ENCODE data around the gene NUP210. TPM values are rescaled to one million over a fixed set of nuclear protein-coding genes. Genes with fewer than 3 reads are reported as not detected.

Gene NUP210
- total RNA-seq, 2 experiments from 2014 or later, result 159 to 164 TPM

- CTCF ChIA-PET, result no interaction called here
- POLR2A ChIA-PET, result interaction anchor here (0.6 kb wide), 1 partner anchor 56 kb away, joined by 7 read pairs; no protein-coding TSS in a partner anchor
Measured at GRCh38 chr3:13276438-13277195, 143.5 kb downstream of the NUP210 start.

- CTCF ChIA-PET, result no interaction called here
- POLR2A ChIA-PET, result no interaction called here
Measured at GRCh38 chr3:13275376-13276005, 144.6 kb downstream of the NUP210 start.

- POLR2A ChIA-PET, result no interaction called here
- CTCF ChIA-PET, result no interaction called here
Measured at GRCh38 chr3:13274551-13275332, 145.4 kb downstream of the NUP210 start.

- ChIA-PET POLR2A (no interaction called here), CTCF (no interaction called here)
Measured at GRCh38 chr3:13274125-13274524, 146.0 kb downstream of the NUP210 start.

GRCh38 chr3:13273604-13274105 lies 146.5 kb downstream of the NUP210 start:
- POLR2A ChIA-PET, result no interaction called here
- CTCF ChIA-PET, result no interaction called here

GRCh38 chr3:13272831-13273603 lies 147.1 kb downstream of the NUP210 start:
- POLR2A ChIA-PET, result no interaction called here
- CTCF ChIA-PET, result no interaction called here

- POLR2A ChIA-PET, result interaction anchor here (0.6 kb wide), 1 partner anchor 127 kb away, joined by 3 read pairs; no protein-coding TSS in a partner anchor
- CTCF ChIA-PET, result no interaction called here
Measured at GRCh38 chr3:13269711-13270378, 150.3 kb downstream of the NUP210 start.

- ChIA-PET POLR2A (no interaction called here), CTCF (no interaction called here)
Measured at GRCh38 chr3:13268961-13269441, 151.1 kb downstream of the NUP210 start.

GRCh38 chr3:13268120-13268519 lies 152.0 kb downstream of the NUP210 start:
- CTCF ChIA-PET, result no interaction called here
- POLR2A ChIA-PET, result no interaction called here

GRCh38 chr3:13266651-13267362 lies 153.3 kb downstream of the NUP210 start:
- CTCF ChIA-PET, result interaction anchor here (0.6 kb wide), 1 partner anchor 201 kb away, joined by 3 read pairs; no protein-coding TSS in a partner anchor

More at GRCh38 chr3:13266651-13267362, 153.3 kb downstream of the NUP210 start:
- POLR2A ChIA-PET, result no interaction called here

Other genes starting within 250 kb of the NUP210 start
- 1 to 10 TPM; 2.2 to 3.2 TPM for gene HDAC11, start 60.0 kb upstream of the NUP210 start, total RNA-seq
- gene FBLN2, start 128.8 kb upstream of the NUP210 start, total RNA-seq, result under 1 TPM; 0.15 to 0.55 TPM